ENCODE data around the gene KLHL42.
"Not testable (repeated sequence)": the region's sequence is repeated elsewhere in the genome, so short reads cannot be mapped to it uniquely, and the experiment has no call there.

The KLHL42 gene

GRCh38 chr12:27821259-27821973, 41.4 kb downstream of the KLHL42 start:
- DNase-seq: peak; percentile 64

DNA sequence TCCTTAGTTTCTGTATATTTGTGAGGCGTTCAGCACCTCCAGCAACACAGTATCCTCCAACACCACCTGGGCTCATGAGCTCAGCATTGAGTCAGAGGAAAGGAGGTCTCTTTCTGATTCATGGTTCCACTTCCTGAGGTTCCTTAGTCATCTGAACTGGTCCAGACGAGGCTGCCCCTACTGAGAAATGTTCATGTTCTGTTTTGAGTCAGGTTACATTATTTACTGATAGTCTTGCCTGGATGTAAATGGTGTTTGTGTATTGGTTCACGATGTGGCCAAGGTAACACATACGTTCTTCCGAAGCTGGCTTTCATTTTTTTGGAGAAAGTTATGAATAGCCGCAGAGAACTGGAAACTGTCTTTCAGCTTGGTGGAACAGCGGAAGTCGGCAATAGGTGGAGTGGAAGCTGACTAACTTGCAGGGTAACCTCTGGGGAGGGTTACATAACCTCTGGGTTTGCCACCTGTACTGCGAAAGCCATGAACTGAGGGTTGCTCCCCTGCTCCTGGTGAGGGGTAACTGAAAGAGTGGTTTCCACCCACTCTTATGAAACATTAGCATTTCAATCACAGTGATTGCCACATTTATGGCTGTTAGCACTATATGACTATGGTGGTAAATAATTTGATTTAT, 42.2 kb downstream of the KLHL42 start:
- DNase-seq: no peak

GRCh38 chr12:27823038-27823437, 43.0 kb downstream of the KLHL42 start:
- no peak for DNase-seq

- no peak for DNase-seq
These were observed 44.3 kb downstream of the KLHL42 start for GRCh38 chr12:27824126-27824842.

DNA sequence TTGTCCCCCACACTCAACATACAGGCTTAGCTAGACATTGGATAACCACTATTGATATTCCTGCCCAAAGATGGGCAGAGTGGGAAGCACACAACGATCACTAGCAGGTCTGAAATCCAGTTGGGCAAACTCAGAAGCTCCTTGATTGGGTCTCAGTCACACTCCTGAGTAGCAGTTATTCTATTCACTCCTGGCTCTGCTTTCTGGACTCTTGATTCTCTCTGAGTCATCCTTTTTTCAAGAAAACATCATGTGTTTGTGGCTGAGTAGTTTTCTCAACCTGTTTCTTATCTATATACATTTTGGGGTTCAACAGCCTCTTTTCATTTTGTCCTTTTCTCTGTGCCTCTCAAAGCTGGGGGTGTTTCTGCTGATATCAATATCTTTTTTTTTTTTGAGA, 46.0 kb downstream of the KLHL42 start:
- no peak for DNase-seq

- DNase-seq: no peak
These were observed 48.2 kb downstream of the KLHL42 start for GRCh38 chr12:27828196-27828595.

DNA sequence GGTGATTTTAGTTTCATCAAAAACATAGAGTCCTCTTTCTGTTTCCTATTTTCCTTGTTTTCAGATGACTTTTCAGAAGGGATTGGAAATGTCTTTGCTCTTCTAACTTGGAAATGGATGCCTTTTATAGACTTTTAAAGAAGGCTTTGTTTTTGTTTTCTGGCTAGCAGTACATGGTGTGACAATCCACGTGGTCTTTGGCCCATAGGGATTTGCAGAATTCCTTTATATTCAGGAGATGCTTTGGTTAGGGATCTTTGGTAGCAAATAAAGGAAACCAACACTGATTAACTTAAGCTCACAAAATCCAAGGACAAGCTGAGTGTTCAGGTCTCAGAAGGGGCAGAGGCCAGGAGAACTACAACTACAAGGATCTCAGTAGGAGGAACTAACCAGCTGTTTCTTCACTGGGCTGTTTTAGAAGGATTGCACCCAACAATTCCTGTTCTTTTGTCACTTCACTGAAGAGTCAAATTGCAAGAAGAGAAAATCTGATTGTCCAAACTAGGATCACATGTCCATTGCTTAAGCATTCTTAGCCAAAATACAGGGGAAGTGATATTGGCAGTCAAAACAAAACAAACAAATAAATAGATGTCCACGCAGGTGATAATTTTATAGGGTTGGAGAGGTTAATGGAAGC, 58.6 kb downstream of the KLHL42 start:
- DNase-seq: peak; percentile 30

GRCh38 chr12:27840229-27840999, 60.4 kb downstream of the KLHL42 start:
- DNase-seq: peak; percentile 59

DNA sequence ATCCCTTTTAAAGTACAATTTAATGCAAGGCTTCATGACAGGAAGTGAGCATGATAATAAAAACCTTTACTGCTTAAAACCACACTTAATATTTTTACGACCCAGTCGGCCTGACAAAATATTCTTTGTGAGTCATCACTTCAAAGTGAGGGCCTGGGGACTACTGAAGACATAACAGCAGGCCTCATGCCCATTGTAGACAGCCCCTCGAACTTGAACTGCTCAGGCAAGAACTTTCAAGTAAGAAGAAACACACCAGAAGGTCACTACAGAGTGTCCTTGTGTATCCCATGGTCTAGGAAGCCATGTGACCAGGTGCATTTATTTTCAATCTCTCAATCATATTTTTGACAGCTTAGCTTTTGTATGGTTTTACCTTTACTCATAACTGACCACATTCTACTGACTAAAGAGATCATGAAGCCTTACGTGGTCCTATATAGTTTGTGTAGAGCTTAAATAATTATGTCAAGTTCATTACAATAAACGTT, 61.4 kb downstream of the KLHL42 start:
- no peak for DNase-seq

GRCh38 chr12:27843714-27844245, 63.7 kb downstream of the KLHL42 start:
- DNase-seq: no peak

DNA sequence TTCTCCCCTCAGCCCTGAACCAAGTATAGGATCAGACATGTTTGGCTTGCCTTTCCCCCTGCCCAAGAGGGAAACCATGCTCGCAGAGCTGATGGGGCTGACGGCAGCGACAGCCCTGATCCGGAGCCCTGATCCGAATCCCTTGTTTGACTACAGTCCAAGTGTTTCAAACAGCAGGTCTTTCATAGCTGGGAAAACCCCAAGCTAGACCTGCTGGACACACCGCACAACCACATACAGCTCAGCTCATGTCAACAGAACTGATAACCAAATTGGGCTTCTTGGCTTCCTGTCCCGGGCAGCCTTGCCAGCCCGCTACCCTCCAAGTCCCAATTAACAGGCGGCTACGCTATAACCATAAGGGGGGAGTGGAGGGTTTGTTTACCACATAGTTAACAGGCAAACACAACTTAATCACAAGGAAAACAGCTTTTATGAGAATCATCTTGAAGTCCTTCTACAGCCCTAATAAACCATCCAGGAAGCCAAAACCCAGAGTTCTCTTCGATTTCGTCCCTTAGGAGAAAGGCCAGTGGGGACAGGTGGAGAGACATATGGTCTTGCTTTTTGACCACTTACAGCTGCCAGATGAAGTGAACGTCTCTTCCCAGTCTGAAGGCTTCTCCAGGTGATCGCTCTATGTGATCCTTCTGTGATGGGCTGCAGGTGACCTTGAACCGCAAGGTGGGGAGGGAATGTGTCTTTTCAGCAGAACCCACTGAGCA, 64.5 kb downstream of the KLHL42 start:
- DNase-seq: no peak

- no peak for DNase-seq
These were observed 65.2 kb downstream of the KLHL42 start for GRCh38 chr12:27845187-27845586.

GRCh38 chr12:27845706-27846105, 65.7 kb downstream of the KLHL42 start:
- not testable (repeated sequence) for DNase-seq

DNA sequence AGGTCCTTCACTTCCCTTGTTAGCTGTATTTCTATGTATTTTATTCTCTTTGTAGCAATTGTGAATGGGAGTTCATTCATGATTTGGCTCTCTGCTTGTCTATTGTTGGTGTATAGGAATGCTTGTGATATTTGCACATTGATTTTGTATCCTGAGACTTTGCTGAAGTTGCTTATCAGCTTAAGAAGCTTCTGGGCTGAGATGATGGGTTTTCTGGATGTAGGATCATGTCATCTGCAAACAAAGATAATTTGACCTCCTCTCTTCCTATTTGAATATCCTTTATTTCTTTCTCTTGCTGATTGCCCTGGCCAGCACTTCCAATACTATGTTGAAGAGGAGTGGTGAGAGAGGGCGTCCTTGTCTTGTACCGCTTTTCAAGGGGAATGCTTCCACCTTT, 67.3 kb downstream of the KLHL42 start:
- DNase-seq: not testable (repeated sequence)

GRCh38 chr12:27851311-27851710, 71.3 kb downstream of the KLHL42 start:
- DNase-seq: no peak

- no peak for DNase-seq
These were observed 72.1 kb downstream of the KLHL42 start for GRCh38 chr12:27852117-27852516.

All from inflammatory macrophage treated with lipopolysaccharide for 4 hours (primary cell).